C4-2B (cell line): ENCODE results near the gene RPTOR.

Experiments used
- ZFX ChIP-seq: fragments of 450-650 bp; IDR thresholded peaks from 2 replicates; pipeline ENCODE4 v1.6.1; 2017
- TF ChIP-seq, protein P1 (sequence below): fragments of 450-650 bp; conservative IDR thresholded peaks from 2 replicates; pipeline ENCODE4 v1.5.1; 2017; ENCODE audit warnings: mild to moderate bottlenecking

DNA sequence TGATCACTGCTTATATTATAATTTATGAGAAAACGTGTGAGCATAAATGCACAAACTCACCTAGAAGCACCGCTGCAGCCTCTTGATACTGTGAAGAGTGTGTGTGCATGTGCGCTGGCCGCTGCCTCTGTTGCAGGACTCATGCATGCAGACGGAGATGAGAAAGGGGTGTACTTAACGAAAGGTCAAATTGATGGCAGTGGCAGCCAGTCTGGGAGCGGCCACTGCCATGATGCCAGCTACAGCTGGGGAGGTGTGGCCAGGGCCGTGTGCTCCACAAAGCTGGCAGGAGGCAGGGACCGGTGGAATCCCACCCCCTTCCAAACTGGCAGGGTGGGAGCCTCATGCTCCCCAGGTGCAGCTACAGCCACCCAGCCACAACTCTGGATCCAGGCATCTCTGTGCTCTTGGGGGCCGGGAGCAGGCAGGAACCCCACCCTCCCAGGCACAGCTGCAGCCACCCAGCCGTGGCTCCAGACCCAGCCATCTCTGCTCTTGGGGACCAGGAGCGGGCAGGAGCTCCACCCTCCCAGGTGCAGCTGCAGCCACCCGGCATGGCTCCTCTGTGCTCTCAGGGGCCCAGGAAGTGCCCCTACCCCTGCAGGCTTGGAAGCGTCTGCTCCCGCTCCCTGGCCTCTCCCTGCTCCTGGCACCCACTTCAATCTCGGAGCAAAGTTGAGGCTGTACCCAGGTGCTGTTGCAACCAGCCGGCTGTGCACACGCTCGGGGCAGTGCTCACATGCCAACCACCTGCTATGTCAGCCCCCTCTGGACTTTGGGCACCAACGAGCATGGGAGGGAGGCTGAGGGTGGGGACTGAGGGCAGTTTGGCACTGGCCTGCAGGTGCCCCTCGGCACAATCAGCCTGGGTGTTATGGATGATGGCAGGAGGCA is 369.5 kb downstream of the RPTOR start:
- TF ChIP-seq, protein P1, sequence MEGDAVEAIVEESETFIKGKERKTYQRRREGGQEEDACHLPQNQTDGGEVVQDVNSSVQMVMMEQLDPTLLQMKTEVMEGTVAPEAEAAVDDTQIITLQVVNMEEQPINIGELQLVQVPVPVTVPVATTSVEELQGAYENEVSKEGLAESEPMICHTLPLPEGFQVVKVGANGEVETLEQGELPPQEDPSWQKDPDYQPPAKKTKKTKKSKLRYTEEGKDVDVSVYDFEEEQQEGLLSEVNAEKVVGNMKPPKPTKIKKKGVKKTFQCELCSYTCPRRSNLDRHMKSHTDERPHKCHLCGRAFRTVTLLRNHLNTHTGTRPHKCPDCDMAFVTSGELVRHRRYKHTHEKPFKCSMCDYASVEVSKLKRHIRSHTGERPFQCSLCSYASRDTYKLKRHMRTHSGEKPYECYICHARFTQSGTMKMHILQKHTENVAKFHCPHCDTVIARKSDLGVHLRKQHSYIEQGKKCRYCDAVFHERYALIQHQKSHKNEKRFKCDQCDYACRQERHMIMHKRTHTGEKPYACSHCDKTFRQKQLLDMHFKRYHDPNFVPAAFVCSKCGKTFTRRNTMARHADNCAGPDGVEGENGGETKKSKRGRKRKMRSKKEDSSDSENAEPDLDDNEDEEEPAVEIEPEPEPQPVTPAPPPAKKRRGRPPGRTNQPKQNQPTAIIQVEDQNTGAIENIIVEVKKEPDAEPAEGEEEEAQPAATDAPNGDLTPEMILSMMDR: no peak
- TF ChIP-seq ZFX: no peak
